ENCODE data around the gene RUFY4.
"Not testable (repeated sequence)": the region's sequence is repeated elsewhere in the genome, so short reads cannot be mapped to it uniquely, and the experiment has no call there.

RUFY4 gene

DNA sequence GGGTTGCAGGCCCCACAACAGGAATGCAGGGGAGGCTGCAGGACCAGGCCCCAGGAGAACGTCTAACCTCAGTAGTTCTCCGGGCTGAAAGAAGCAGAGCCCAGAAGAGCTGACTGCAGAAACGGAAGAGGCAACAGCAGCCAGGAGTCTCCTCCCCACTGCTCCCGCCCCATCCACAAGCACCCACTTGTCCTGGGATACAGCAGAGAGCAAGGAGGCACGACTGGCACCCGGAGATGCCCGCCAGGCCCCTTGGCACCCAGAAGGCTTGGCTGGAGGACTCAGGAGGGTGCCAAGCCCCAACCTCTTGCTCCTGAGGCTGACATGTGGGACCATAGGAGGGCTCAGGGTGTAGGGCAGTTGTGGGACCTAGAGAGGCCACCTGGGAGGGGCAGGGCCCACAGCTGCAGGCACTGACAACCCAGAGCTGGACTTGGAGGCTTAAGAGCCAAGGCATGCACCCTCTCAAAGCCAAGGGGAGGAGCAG lies 37.2 kb upstream of the RUFY4 start:
- peaks cover 2 to 54% (median 47%) of the 10 kb centered on the region in 5 donors for H3K4me1 ChIP-seq (ENCODE audit: control insufficient read depth in 5 of 5, insufficient read depth in 5 of 5, low read length in 5 of 5)
- peak overlapping the region in 1 of 5 donors; percentile 1 for H3K4me3 ChIP-seq (ENCODE audit: low read depth in 1 of 5, low read length in 5 of 5)
- no peaks in the 10 kb centered on the region for H3K9me3 ChIP-seq (ENCODE audit: control insufficient read depth in 5 of 5, low read length in 5 of 5)
- H3K36me3 ChIP-seq (ENCODE audit: control insufficient read depth in 5 of 5, insufficient read depth in 5 of 5, low read length in 5 of 5): no peaks in the 10 kb centered on the region
- peaks cover 0 to 6% (median 0%) of the 10 kb centered on the region in 5 donors for H3K27me3 ChIP-seq (ENCODE audit: control insufficient read depth in 5 of 5, insufficient read depth in 4 of 5, low read length in 5 of 5)
- no peak overlapping the region for H3K27ac ChIP-seq (ENCODE audit: low read depth, low read length)
- no peak overlapping the region for H3K9ac ChIP-seq (ENCODE audit: low read length in 5 of 5)

DNA sequence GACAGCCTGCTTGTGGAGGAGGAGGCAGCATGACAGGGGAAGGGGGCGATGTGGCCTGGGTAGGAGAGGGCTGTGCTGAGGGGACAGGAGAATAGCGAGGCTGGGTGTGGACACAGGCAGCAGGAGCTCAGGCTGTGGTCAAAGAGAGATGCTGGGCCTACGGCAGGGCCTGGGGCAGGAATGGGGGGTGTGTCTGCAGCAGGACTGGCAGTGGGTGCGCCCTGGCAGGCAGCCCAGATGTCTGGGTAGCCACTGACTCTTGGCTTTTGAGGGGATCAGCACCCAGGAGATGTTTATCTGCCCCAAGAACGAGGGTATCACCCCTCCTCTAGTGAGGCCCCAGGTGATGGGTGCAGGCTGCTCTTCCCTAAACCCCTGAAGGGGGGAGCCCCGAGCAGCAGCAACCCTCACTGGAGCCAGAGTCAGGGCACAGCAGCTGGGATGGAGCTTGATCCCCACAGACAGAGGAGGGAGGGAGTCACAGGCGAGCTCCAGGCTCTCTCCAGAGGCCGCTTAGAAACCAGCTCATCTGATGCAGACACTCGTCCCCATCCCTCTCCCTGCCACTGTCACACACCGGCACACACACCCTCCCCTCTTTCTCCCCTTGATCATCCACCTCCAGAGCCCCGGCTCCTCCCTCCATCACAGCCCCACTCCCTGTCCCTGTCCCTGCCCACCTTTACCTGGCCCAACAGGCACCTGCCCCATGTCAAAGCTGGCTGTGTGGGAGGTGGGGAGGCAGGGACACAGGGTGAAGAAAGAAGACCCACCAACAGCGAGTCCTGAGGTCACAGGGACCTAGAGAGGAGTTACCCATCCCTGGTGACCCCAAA lies 36.5 kb upstream of the RUFY4 start:
- Histone ChIP-seq H3K36me3 (ENCODE audit: control insufficient read depth in 5 of 5, insufficient read depth in 5 of 5, low read length in 5 of 5) (no peaks in the 10 kb centered on the region), H3K27ac (ENCODE audit: low read depth, low read length) (no peak overlapping the region), H3K4me3 (ENCODE audit: low read depth in 1 of 5, low read length in 5 of 5) (peak overlapping the region in 3 of 5 donors; percentile 1 to 54 (median 32)), H3K9ac (ENCODE audit: low read length in 5 of 5) (no peak overlapping the region), H3K9me3 (ENCODE audit: control insufficient read depth in 5 of 5, low read length in 5 of 5) (no peaks in the 10 kb centered on the region), H3K27me3 (ENCODE audit: control insufficient read depth in 5 of 5, insufficient read depth in 4 of 5, low read length in 5 of 5) (peaks cover 0 to 6% (median 0%) of the 10 kb centered on the region in 5 donors), H3K4me1 (ENCODE audit: control insufficient read depth in 5 of 5, insufficient read depth in 5 of 5, low read length in 5 of 5) (peaks cover 2 to 53% (median 47%) of the 10 kb centered on the region in 5 donors)

DNA sequence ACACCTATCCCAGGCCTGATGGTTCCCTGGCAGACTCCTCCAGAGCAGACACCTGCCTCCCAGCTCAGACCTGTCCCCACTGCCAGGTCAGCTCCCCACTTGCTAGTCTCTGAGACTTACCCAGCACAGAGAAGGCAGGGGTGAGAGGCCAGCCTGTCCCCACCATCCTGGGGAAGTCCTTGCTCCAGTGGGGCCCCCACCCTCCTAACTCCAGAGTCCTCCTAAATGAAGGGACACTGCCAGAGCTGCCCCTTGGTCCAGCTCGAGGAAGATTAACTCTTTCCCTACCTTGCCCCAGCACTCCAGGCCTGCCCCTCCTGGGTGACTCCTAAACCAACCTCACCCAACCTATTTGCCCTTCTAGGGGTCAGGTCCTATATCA lies 35.9 kb upstream of the RUFY4 start:
- Histone ChIP-seq H3K9ac (ENCODE audit: low read length in 5 of 5) (no peak overlapping the region), H3K4me1 (ENCODE audit: control insufficient read depth in 5 of 5, insufficient read depth in 5 of 5, low read length in 5 of 5) (peaks cover 2 to 53% (median 47%) of the 10 kb centered on the region in 5 donors), H3K36me3 (ENCODE audit: control insufficient read depth in 5 of 5, insufficient read depth in 5 of 5, low read length in 5 of 5) (no peaks in the 10 kb centered on the region), H3K4me3 (ENCODE audit: low read depth in 1 of 5, low read length in 5 of 5) (peak overlapping the region in 2 of 5 donors; percentile 32 to 54), H3K27ac (ENCODE audit: low read depth, low read length) (no peak overlapping the region), H3K9me3 (ENCODE audit: control insufficient read depth in 5 of 5, low read length in 5 of 5) (no peaks in the 10 kb centered on the region), H3K27me3 (ENCODE audit: control insufficient read depth in 5 of 5, insufficient read depth in 4 of 5, low read length in 5 of 5) (peaks cover 0 to 6% (median 0%) of the 10 kb centered on the region in 5 donors)

DNA sequence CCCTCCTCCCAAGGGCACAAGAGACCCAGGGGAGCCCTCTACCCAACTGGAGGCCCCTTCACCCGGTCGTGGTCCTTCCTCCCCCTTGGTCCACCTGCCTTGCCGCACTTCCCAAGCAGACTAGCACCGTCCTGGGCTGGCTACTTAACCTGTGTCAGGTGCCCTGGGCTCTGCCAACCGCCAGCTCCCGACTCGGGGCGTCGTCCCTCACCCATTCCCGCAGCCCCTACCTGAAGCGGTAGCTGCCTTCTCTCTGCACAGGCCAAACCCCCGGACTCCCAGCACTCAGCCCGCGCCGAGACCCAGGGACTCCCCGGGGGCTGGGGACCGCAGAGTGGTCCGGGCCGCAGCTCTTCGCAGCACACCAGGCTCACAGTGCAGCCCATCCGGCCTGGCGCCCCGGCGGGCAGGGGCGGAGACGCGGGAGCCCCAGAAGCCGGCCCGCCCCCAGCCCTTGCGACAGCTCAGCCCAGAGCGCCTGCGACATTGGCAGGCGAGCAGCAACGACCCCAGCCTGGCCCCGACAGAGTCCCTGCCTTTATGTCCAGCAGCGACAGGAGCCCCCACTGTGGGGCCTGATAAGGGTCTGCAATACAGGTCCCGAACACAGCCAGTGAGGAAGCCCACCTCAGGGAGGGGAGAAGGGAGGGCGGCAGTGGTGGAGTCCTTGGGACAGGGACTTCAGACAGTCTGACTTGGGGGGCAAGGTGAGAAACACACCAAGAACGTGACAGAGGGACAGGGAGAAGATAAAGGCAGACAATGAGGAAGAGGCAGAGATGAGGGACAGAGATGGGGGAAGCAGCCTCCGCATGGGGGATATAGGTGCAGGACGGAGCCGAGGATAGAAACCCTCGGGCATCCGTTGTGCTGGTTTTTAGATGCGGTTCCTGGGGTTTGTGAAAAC lies 35.2 kb upstream of the RUFY4 start:
- H3K36me3 ChIP-seq (ENCODE audit: control insufficient read depth in 5 of 5, insufficient read depth in 5 of 5, low read length in 5 of 5): no peaks in the 10 kb centered on the region
- H3K4me1 ChIP-seq (ENCODE audit: control insufficient read depth in 5 of 5, insufficient read depth in 5 of 5, low read length in 5 of 5): peaks cover 2 to 49% (median 41%) of the 10 kb centered on the region in 5 donors
- H3K27me3 ChIP-seq (ENCODE audit: control insufficient read depth in 5 of 5, insufficient read depth in 4 of 5, low read length in 5 of 5): peaks cover 0 to 6% (median 0%) of the 10 kb centered on the region in 5 donors
- H3K9ac ChIP-seq (ENCODE audit: low read length in 5 of 5): peak overlapping the region in 1 of 5 donors; percentile 15
- H3K4me3 ChIP-seq (ENCODE audit: low read depth in 1 of 5, low read length in 5 of 5): peak overlapping the region in 3 of 5 donors; percentile 32 to 58 (median 54)
- no peak overlapping the region for H3K27ac ChIP-seq (ENCODE audit: low read depth, low read length)
- no peaks in the 10 kb centered on the region for H3K9me3 ChIP-seq (ENCODE audit: control insufficient read depth in 5 of 5, low read length in 5 of 5)

DNA sequence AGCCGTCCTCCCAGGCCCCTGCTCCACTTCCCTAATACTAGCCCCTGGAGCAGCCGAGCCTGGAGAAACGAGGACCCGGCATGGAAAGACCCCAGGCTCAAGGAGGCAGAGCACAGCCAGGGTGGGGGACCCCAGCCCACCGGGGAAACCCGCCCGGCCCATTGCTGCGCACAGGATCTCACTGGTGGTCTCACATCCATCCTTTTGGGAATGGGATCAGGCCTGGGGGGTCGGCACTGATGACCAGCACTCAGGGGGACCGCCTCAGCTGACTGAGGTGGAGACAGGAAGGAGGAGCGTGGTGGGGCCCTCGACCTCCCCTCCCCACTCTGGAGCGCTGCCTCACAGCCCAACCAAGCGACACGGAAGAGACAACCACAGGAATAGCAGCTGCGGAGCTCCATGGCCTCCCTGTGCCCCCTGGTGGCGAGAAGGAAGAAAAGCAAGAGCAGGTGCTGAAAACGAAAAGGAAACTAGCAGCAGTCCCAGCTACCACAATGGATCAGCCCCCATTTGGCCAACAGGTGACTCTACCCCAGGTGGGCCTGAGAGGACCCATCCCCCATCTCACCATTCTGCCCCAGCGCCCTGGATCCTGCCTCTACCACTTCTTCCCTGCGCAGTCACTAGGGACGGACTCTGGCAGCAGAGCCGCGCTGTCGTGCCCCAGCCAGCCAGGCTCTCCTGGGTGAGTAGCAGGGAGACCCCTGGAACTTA lies 34.4 kb upstream of the RUFY4 start:
- not testable (repeated sequence) for H3K36me3 ChIP-seq (ENCODE audit: control insufficient read depth in 5 of 5, insufficient read depth in 5 of 5, low read length in 5 of 5); H3K27ac ChIP-seq (ENCODE audit: low read depth, low read length)
- peak overlapping the region in 1 of 5 donors; percentile 15 for H3K9ac ChIP-seq (ENCODE audit: low read length in 5 of 5)

DNA sequence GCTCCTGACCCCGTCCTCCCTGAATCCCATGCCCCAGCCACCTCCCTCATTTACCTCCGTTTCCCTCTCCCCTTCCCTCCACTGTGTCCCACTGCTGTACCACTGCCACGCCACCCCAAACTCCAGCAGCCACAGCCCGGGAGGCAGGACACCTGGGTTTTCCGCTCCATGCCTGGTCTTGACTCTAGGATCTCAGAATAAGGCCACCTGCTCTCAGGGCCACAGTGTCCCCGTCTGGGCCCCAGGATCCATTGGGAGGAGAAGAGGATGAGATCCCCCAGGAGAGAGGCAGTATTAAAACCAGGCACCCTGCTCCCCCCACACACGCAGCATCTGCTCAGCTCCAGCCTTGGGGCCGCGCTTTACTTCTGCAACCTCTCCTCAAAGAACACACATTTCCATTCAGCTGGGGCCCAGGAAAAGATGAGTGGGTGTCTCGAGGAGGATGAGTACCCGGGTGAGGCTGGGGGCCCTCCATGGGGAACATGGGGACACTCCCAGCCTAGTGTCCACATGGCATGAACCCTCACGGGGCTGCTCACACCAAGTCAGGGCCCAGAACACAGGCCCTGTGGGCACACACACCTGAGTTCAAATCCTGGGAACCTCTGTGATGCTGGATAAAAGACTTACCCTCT lies 33.5 kb upstream of the RUFY4 start:
- no peak overlapping the region for H3K27ac ChIP-seq (ENCODE audit: low read depth, low read length)
- H3K9ac ChIP-seq (ENCODE audit: low read length in 5 of 5): no peak overlapping the region
- H3K36me3 ChIP-seq (ENCODE audit: control insufficient read depth in 5 of 5, insufficient read depth in 5 of 5, low read length in 5 of 5): no peaks in the 10 kb centered on the region
- H3K4me3 ChIP-seq (ENCODE audit: low read depth in 1 of 5, low read length in 5 of 5): peak overlapping the region in 1 of 5 donors; percentile 49
- peaks cover 0 to 34% (median 29%) of the 10 kb centered on the region in 5 donors for H3K4me1 ChIP-seq (ENCODE audit: control insufficient read depth in 5 of 5, insufficient read depth in 5 of 5, low read length in 5 of 5)
- no peaks in the 10 kb centered on the region for H3K9me3 ChIP-seq (ENCODE audit: control insufficient read depth in 5 of 5, low read length in 5 of 5)
- H3K27me3 ChIP-seq (ENCODE audit: control insufficient read depth in 5 of 5, insufficient read depth in 4 of 5, low read length in 5 of 5): peaks cover 0 to 6% (median 0%) of the 10 kb centered on the region in 5 donors

More for the DNA sequence above, 34.4 kb upstream of the RUFY4 start:
- H3K4me1 ChIP-seq (ENCODE audit: control insufficient read depth in 5 of 5, insufficient read depth in 5 of 5, low read length in 5 of 5): peaks cover under 1 to 41% (median 33%) of the 10 kb centered on the region in 5 donors
- H3K9me3 ChIP-seq (ENCODE audit: control insufficient read depth in 5 of 5, low read length in 5 of 5); H3K27me3 ChIP-seq (ENCODE audit: control insufficient read depth in 5 of 5, insufficient read depth in 4 of 5, low read length in 5 of 5): not testable (repeated sequence)
- H3K4me3 ChIP-seq (ENCODE audit: low read depth in 1 of 5, low read length in 5 of 5): peak overlapping the region; percentile 45 to 58 (median 53)

DNA sequence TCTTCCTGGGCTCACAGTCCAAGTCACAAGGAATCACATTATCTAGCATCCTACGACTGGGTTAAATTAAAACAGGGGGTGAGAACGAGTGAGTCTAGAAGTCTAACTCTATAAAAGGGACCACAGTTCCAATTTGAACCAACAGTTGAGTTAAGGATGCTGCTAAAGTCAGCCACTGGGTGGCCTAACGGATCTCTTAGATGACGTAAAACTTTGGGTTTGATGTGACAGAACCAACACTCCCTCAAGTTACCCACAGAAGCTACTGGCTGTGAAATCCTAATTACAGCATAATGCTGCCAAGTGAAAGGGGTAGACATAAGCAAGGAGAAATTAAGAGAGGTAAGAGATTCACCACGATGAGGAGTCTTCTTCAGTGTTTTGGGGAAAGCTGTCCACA lies 32.7 kb upstream of the RUFY4 start:
- Histone ChIP-seq H3K4me1 (ENCODE audit: control insufficient read depth in 5 of 5, insufficient read depth in 5 of 5, low read length in 5 of 5) (peaks cover 0 to 32% (median 26%) of the 10 kb centered on the region in 5 donors), H3K4me3 (ENCODE audit: low read depth in 1 of 5, low read length in 5 of 5) (no peak overlapping the region), H3K9me3 (ENCODE audit: control insufficient read depth in 5 of 5, low read length in 5 of 5) (no peaks in the 10 kb centered on the region), H3K9ac (ENCODE audit: low read length in 5 of 5) (no peak overlapping the region), H3K36me3 (ENCODE audit: control insufficient read depth in 5 of 5, insufficient read depth in 5 of 5, low read length in 5 of 5) (no peaks in the 10 kb centered on the region), H3K27ac (ENCODE audit: low read depth, low read length) (no peak overlapping the region), H3K27me3 (ENCODE audit: control insufficient read depth in 5 of 5, insufficient read depth in 4 of 5, low read length in 5 of 5) (peaks cover 0 to 6% (median 0%) of the 10 kb centered on the region in 5 donors)

DNA sequence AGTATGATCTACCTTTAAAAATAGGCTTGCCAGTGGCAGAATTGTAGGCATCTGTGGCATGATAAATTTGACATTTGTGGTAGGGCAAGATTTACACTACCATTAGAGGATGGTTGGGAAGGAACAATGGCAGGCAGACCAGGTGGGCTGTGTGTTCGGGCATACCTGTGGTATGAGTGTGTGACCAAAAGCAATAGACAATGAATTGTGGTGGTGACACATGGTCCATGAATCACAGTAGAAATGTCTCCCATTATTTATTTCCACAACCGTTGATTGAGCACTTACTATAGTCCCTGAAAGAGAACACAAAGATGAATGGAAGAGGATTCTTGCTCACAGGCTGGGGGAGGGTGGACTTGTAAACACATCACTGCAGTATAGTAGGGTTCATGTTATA lies 29.9 kb upstream of the RUFY4 start:
- no peak overlapping the region for H3K27ac ChIP-seq (ENCODE audit: low read depth, low read length)
- H3K36me3 ChIP-seq (ENCODE audit: control insufficient read depth in 5 of 5, insufficient read depth in 5 of 5, low read length in 5 of 5): no peaks in the 10 kb centered on the region
- H3K9me3 ChIP-seq (ENCODE audit: control insufficient read depth in 5 of 5, low read length in 5 of 5): no peaks in the 10 kb centered on the region
- peaks cover 0 to 12% (median 7%) of the 10 kb centered on the region in 5 donors for H3K4me1 ChIP-seq (ENCODE audit: control insufficient read depth in 5 of 5, insufficient read depth in 5 of 5, low read length in 5 of 5)
- no peak overlapping the region for H3K4me3 ChIP-seq (ENCODE audit: low read depth in 1 of 5, low read length in 5 of 5)
- H3K27me3 ChIP-seq (ENCODE audit: control insufficient read depth in 5 of 5, insufficient read depth in 4 of 5, low read length in 5 of 5): peaks cover 0 to 4% (median 0%) of the 10 kb centered on the region in 5 donors
- H3K9ac ChIP-seq (ENCODE audit: low read length in 5 of 5): no peak overlapping the region

DNA sequence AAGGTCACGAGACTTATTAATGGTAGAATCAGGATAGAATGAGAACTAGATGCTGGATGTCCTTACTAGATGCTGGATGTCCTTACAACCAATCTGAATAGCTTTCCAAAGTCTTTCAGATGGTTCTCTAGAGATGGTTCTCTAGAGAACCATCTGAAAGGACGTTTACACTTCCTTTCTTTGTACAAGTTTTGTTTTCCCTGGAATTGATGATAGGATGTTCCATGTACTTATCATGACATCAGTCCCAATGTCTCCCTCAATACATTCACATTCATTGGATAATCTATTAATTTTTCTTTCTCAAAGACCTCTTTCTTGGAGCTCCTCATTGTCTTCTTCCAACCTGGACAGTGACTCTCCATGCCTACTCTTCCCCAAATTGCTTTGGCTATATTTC lies 28.2 kb upstream of the RUFY4 start:
- no peaks in the 10 kb centered on the region for H3K36me3 ChIP-seq (ENCODE audit: control insufficient read depth in 5 of 5, insufficient read depth in 5 of 5, low read length in 5 of 5)
- H3K9ac ChIP-seq (ENCODE audit: low read length in 5 of 5): no peak overlapping the region
- no peak overlapping the region for H3K27ac ChIP-seq (ENCODE audit: low read depth, low read length)
- H3K9me3 ChIP-seq (ENCODE audit: control insufficient read depth in 5 of 5, low read length in 5 of 5): no peaks in the 10 kb centered on the region
- no peak overlapping the region for H3K4me3 ChIP-seq (ENCODE audit: low read depth in 1 of 5, low read length in 5 of 5)
- H3K4me1 ChIP-seq (ENCODE audit: control insufficient read depth in 5 of 5, insufficient read depth in 5 of 5, low read length in 5 of 5): no peaks in the 10 kb centered on the region
- H3K27me3 ChIP-seq (ENCODE audit: control insufficient read depth in 5 of 5, insufficient read depth in 4 of 5, low read length in 5 of 5): no peaks in the 10 kb centered on the region

Data from subcutaneous abdominal adipose tissue (tissue), 5 donors.